NCI-H2029 (cell line): ENCODE measurements around the gene CEP170B.
"Not testable (repeated sequence)": the region's sequence is repeated elsewhere in the genome, so short reads cannot be mapped to it uniquely, and the experiment has no call there.

ENCODE experiments used
- DNase-seq: peaks from one replicate; lab custom pipeline; 2025; lab: John Stamatoyannopoulos, UW

The CEP170B gene

DNA sequence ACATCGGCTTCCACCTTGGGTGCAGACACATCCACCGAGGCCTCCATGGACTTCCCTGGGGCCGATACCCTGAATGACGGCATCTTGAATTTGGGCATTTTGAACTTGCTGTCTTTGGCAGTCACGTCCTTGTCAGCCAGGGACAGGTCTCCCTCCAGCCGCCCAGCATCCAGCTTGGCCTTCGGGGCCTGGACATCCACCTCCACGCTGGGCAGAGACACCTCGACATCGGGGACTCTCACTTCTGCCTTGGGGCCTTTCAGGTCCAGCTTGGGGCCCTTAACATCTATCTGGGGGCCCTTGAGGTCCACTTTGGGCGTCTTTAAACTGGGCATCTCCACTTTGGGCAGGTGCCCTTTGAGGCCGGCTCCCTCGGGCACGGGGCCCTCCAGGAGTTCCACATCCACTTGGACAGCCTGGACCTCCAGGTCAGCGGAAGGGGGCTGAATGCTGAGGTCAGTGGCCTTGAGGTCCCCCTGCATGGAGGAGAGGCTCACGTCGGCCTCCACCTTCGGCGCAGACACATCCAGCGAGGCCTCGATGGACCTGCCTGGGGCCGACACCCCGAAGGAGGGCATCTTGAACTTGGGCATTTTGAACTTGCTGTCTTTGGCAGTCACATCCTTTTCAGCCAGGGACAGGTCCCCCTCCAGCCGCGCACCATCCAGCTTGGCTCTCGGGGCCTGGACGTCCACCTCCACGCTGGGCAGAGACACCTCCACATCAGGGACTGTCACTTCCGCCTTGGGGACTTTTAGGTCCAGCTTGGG lies 79.6 kb downstream of the CEP170B start:
- DNase-seq, result not testable (repeated sequence)

DNA sequence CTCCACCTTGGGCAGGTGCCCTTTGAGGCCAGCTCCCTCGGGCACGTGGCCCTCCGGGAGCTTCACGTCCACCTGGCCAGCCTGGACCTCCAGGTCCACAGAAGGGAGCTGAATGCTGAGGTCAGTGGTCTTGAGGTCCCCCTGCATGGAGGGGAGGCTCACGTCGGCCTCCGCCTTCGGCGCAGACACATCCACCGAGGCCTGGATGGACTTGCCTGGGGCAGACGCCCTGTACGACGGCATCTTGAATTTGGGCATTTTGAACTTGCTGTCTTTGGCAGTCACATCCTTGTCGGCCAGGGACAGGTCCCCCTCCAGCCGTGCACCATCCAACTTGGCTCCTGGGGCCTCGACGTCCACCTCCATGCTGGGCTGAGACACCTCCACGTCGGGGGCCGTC lies 80.2 kb downstream of the CEP170B start:
- DNase-seq, result not testable (repeated sequence)
